H1 (cell line): Measurements from ENCODE around the gene MLF1. TPM values are rescaled to one million over a fixed set of nuclear protein-coding genes. Genes with fewer than 3 reads are reported as not detected.

Experiments used
- ATF2 ChIP-seq: IDR thresholded peaks from 2 replicates; pipeline ENCODE4 v1.6.1; 2012; ENCODE audit warnings: low read length, inconsistent platforms
- BRCA1 ChIP-seq: IDR thresholded peaks from 2 replicates; pipeline ENCODE4 v1.6.1; 2012; ENCODE audit warnings: low read depth, low read length, improper control_type of control experiment
- CBX5 ChIP-seq: fragments of 300-800, 300-1000 bp; sonication (generic); IDR thresholded peaks from 2 replicates; pipeline ENCODE4 v1.7.1; 2016; ENCODE audit warnings: antibody characterized with exemption, low read length, low read depth
- CHD2 ChIP-seq: IDR thresholded peaks from 2 replicates; pipeline ENCODE4 v1.6.1; 2012; ENCODE audit warnings: low read length, improper control_type of control experiment
- EP300 ChIP-seq, 2 experiments: IDR thresholded peaks; 1 replicate in 1 of 2; 2 replicates in 1 of 2; pipeline ENCODE4 v1.6.1; 2011 to 2012; ENCODE audit warnings: low read depth in 2 of 2, low read length in 2 of 2, mild to moderate bottlenecking in 2 of 2, borderline replicate concordance in 1 of 2, inconsistent platforms in 1 of 2, moderate library complexity in 1 of 2
- FOSL1 ChIP-seq: IDR thresholded peaks from 2 replicates; pipeline ENCODE4 v1.6.1; 2011; ENCODE audit warnings: mild to moderate bottlenecking, low read depth, low read length, moderate library complexity; ENCODE audit not compliant: insufficient read depth
- GABPA ChIP-seq: IDR thresholded peaks from 2 replicates; pipeline ENCODE4 v1.6.1; 2011; ENCODE audit warnings: mild to moderate bottlenecking, low read length, moderate library complexity, borderline replicate concordance; ENCODE audit not compliant: insufficient read depth
- GTF2F1 ChIP-seq: IDR thresholded peaks from 2 replicates; pipeline ENCODE4 v1.6.1; 2012; ENCODE audit warnings: low read depth, low read length, improper control_type of control experiment, borderline replicate concordance
- JUND ChIP-seq: IDR thresholded peaks from 2 replicates; pipeline ENCODE4 v1.6.1; 2011; ENCODE audit warnings: mild to moderate bottlenecking, improper control_type of control experiment, low read length
- KDM4A ChIP-seq: IDR thresholded peaks from one replicate; pipeline ENCODE4 v1.7.1; 2012; ENCODE audit warnings: low read depth, mild to moderate bottlenecking, moderate library complexity, low read length, inconsistent platforms; ENCODE audit not compliant: severe bottlenecking
- MAX ChIP-seq: IDR thresholded peaks from 2 replicates; pipeline ENCODE4 v1.6.1; 2012; ENCODE audit warnings: inconsistent platforms
- NANOG ChIP-seq: IDR thresholded peaks from 2 replicates; pipeline ENCODE4 v1.6.1; 2011; ENCODE audit warnings: low read length, low read depth, mild to moderate bottlenecking, inconsistent platforms; ENCODE audit not compliant: insufficient read depth, poor library complexity, severe bottlenecking
- POLR2AphosphoS5 ChIP-seq: IDR thresholded peaks from 2 replicates; pipeline ENCODE4 v1.6.1; 2011; ENCODE audit warnings: low read depth, low read length
- POU5F1 ChIP-seq: IDR thresholded peaks from 2 replicates; pipeline ENCODE4 v1.6.1; 2011; ENCODE audit warnings: low read depth, mild to moderate bottlenecking, low read length, moderate library complexity
- RAD21 ChIP-seq, 2 experiments: IDR thresholded peaks in 1 of 2; conservative IDR thresholded peaks in 1 of 2; 2 replicates each; pipeline ENCODE4 v1.6.1; 2011; ENCODE audit warnings: low read depth in 2 of 2, low read length in 2 of 2, improper control_type of control experiment in 1 of 2, inconsistent platforms in 1 of 2, mild to moderate bottlenecking in 1 of 2, moderate library complexity in 1 of 2
- SP4 ChIP-seq: IDR thresholded peaks from 2 replicates; pipeline ENCODE4 v1.6.1; 2012; ENCODE audit warnings: low read length, inconsistent platforms
- SRF ChIP-seq: IDR thresholded peaks from 2 replicates; pipeline ENCODE4 v1.6.1; 2011; ENCODE audit warnings: mild to moderate bottlenecking, low read depth, low read length, moderate library complexity
- TAF1 ChIP-seq: IDR thresholded peaks from 2 replicates; pipeline ENCODE4 v1.6.1; 2011; ENCODE audit warnings: mild to moderate bottlenecking, low read depth, low read length
- TCF12 ChIP-seq: IDR thresholded peaks from 2 replicates; pipeline ENCODE4 v1.6.1; 2011; ENCODE audit warnings: low read depth, mild to moderate bottlenecking, low read length
- polyA plus RNA-seq, 7 experiments: library from polyadenylated mRNA; depleted of rRNA in 3 of 7; stranded (reverse) in 5 of 7; unstranded in 2 of 7; fragments of >200 nt in 5 of 7; fragments of 200-250 nt in 2 of 7; gene quantifications; 1 replicate in 5 of 7; 2 replicates in 1 of 7; 4 replicates in 1 of 7; pipeline versions ENCODE4 v1.2.1 to v1.2.3, GENCODE V29; 2011 to 2013; ENCODE audit warnings: missing spikeins in 2 of 7, mixed read lengths in 2 of 7
- total RNA-seq: library from RNA; stranded (reverse); fragmentation: NEBNext Ultra II Directional; extraction: Animal tissue kit (Norgen Biotek cat#: 25700); gene quantifications from 2 replicates; pipeline ENCODE4 v1.2.1, GENCODE V29; 2021

The MLF1 gene
- total and polyA plus RNA-seq, 2 of the 8 experiments (the other 6 are each of a cell fraction or from before 2014, with no cell fraction given): 13.4 to 48.9 TPM

DNA sequence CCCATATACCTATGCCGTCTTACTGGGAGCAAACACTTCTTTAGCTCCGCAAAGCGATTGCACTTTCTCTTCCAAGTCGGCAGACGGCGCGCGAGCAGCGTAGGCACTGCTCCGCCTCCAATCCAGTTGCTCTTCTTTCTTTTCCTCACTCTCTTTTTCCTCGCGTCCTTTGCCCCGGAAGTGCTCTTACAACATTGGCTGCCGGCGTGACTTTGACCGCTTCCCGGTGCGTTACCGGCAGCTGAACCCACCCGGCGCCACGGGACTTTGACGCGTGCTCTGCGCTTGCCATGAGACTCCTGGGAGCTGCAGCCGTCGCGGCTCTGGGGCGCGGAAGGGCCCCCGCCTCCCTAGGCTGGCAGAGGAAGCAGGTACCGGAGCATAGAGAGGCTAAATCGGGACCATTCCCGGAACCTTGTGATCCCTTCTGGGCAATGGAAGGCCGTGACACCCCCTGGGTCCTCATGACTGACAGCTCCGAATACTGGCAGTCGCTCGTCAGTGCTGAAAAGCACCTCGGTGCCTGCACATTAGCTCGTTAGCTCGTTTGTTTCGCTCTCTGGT, 73.4 kb downstream of the MLF1 start, which contains the start of gene GFM1 (continued):
- TF ChIP-seq BRCA1 (no peak), FOSL1 (no peak), MAX (peak; percentile 88), SP4 (no peak), RAD21 (IDR thresholded peaks at IDR 0.05 in 1 of 2, conservative IDR thresholded peaks at IDR 0.05 in 1 of 2; ENCODE audit: low read depth in 2 of 2, low read length in 2 of 2) (peak; percentile 50 to 56), GTF2F1 (no peak), CBX5 (no peak), POLR2AphosphoS5 (peak; percentile 73), ATF2 (no peak), GABPA (peak; percentile 93), POU5F1 (no peak), SRF (no peak), KDM4A (peak; percentile 80), TCF12 (no peak), EP300 (IDR thresholded peaks at IDR 0.05; ENCODE audit: borderline replicate concordance in 1 of 2, low read depth in 2 of 2, low read length in 2 of 2) (no peak), NANOG (peak; percentile 10), JUND (no peak), CHD2 (peak; percentile 81), TAF1 (peak; percentile 79; the same call in 1 of the 2 replicates)
